ENCODE measurements around the gene BPIFB1. TPM values are rescaled to one million over a fixed set of nuclear protein-coding genes. Genes with fewer than 3 reads are reported as not detected.

The BPIFB1 gene
- total and polyA plus RNA-seq, 9 donors = 0.15 TPM; not detected in 8

GRCh38 chr20:33325350-33325749 lies 42.3 kb downstream of the BPIFB1 start:
- no peak for DNase-seq
- H3K4me1 ChIP-seq (ENCODE audit: insufficient read depth) = no peaks in the 10 kb centered on the region
- H3K9me3 ChIP-seq = no peaks in the 10 kb centered on the region
- intact Hi-C loops (cut with DNase I) = no loop called here
- no peak overlapping the region for H3K27ac ChIP-seq
- H3K4me3 ChIP-seq = no peak overlapping the region
- H3K27me3 ChIP-seq = no peaks in the 10 kb centered on the region
- TF ChIP-seq, protein P1, sequence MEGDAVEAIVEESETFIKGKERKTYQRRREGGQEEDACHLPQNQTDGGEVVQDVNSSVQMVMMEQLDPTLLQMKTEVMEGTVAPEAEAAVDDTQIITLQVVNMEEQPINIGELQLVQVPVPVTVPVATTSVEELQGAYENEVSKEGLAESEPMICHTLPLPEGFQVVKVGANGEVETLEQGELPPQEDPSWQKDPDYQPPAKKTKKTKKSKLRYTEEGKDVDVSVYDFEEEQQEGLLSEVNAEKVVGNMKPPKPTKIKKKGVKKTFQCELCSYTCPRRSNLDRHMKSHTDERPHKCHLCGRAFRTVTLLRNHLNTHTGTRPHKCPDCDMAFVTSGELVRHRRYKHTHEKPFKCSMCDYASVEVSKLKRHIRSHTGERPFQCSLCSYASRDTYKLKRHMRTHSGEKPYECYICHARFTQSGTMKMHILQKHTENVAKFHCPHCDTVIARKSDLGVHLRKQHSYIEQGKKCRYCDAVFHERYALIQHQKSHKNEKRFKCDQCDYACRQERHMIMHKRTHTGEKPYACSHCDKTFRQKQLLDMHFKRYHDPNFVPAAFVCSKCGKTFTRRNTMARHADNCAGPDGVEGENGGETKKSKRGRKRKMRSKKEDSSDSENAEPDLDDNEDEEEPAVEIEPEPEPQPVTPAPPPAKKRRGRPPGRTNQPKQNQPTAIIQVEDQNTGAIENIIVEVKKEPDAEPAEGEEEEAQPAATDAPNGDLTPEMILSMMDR (IDR thresholded peaks at IDR 0.05) = no peak
- TF ChIP-seq EP300 (IDR thresholded peaks at IDR 0.05) (no peak), POLR2A (IDR thresholded peaks at IDR 0.05) (no peak)
- no peaks in the 10 kb centered on the region for H3K36me3 ChIP-seq
- WGBS, 3 donors = 58 to 88% (median 82%) methylated on average over 2 of the region's 2 CpGs

GRCh38 chr20:33328157-33329137 lies 45.4 kb downstream of the BPIFB1 start:
- intact Hi-C loops (cut with DNase I) = no loop called here
- DNase-seq = no peak
- Histone ChIP-seq H3K27ac (no peak overlapping the region), H3K36me3 (no peaks in the 10 kb centered on the region), H3K9me3 (no peaks in the 10 kb centered on the region), H3K4me1 (ENCODE audit: insufficient read depth) (no peaks in the 10 kb centered on the region), H3K4me3 (no peak overlapping the region), H3K27me3 (no peaks in the 10 kb centered on the region)
- TF ChIP-seq EP300 (IDR thresholded peaks at IDR 0.05) = no peak
- no peak for TF ChIP-seq POLR2A (IDR thresholded peaks at IDR 0.05)
- TF ChIP-seq, protein P1 (IDR thresholded peaks at IDR 0.05) = no peak
- WGBS, 3 donors = 70 to 74% (median 70%) methylated on average over 23 of the region's 23 CpGs

- 70 to 78% (median 71%) methylated on average over 20 of the region's 20 CpGs for WGBS, 3 donors
Observed at GRCh38 chr20:33332905-33333456, 50.0 kb downstream of the BPIFB1 start.

DNA sequence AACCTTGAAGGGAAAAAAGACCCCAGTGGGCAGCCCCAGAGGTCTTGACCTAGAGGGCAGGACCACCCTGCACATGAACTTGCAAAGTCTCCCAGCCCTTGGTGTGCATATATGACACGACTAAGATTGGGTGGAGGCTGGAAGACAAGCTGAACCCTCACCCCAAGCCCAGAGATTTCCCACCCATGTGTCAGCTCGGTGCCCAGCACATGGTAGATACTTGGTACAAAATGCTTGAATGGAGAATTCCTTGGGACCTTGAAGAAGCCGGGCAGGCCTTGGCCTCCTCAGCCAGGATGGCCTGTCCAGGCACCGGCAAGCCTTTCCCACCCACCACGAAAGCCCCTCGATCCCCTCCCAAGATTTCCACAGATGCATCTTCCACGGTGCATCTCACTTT lies 50.6 kb downstream of the BPIFB1 start:
- WGBS, 3 donors = 81 to 94% (median 83%) methylated on average over 7 of the region's 7 CpGs
- Histone ChIP-seq H3K4me1 (ENCODE audit: insufficient read depth) (no peaks in the 10 kb centered on the region), H3K4me3 (no peak overlapping the region), H3K27ac (no peak overlapping the region), H3K36me3 (no peaks in the 10 kb centered on the region), H3K27me3 (no peaks in the 10 kb centered on the region), H3K9me3 (no peaks in the 10 kb centered on the region)
- intact Hi-C loops (cut with DNase I) = no loop called here
- no peak for DNase-seq
- TF ChIP-seq EP300 (IDR thresholded peaks at IDR 0.05) (no peak), POLR2A (IDR thresholded peaks at IDR 0.05) (no peak)
- TF ChIP-seq, protein P1 (IDR thresholded peaks at IDR 0.05) = no peak

More at GRCh38 chr20:33332905-33333456, 50.0 kb downstream of the BPIFB1 start:
- no peak for DNase-seq
- no peak for TF ChIP-seq POLR2A (IDR thresholded peaks at IDR 0.05)
- TF ChIP-seq, protein P1 (IDR thresholded peaks at IDR 0.05) = no peak
- no peak for TF ChIP-seq EP300 (IDR thresholded peaks at IDR 0.05)
- Histone ChIP-seq H3K4me3 (no peak overlapping the region), H3K36me3 (no peaks in the 10 kb centered on the region), H3K4me1 (ENCODE audit: insufficient read depth) (no peaks in the 10 kb centered on the region), H3K27me3 (no peaks in the 10 kb centered on the region), H3K9me3 (no peaks in the 10 kb centered on the region), H3K27ac (no peak overlapping the region)
- intact Hi-C loops (cut with DNase I) = no loop called here

Measured in ovary (tissue), 9 donors.